Measurements from ENCODE around the gene TMOD1.

DNA sequence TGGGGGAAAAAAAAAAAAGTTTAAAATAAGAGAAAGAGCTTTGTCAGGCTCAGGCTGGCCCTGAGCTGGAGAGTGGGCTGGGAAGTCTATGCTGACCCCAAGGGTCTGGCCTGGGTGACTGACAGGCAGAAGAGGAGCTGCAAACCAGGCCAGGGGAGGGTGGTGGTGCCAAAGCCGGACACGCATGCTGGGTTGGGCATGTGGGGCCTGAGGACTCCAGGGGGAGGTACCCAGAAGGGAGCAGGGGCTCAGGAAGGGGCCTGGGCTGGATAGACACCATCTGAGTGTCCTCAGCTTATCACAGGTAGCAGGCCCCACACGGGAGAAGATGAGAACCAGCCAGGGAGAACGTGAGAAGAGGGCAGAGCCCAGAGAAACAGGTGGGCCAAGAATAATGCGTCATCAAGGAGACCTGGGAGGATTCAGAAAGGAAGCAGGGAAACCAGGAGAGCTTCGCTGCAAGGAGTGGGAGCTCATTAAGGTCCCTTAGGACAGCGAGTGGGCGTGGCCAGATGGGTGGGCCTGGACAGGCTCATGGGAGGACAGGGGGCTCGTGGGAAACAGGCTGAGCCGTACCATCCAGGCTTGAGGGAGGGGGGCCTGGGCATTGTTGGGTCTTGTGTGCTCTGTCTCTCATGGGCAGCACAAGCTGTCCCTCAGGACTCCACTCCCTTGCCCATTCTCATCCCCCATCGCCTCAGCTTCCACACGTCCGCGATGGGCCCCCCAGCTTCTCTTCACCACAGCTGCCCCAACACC, 16.0 kb downstream of the TMOD1 start:
- TF ChIP-seq, protein P1, sequence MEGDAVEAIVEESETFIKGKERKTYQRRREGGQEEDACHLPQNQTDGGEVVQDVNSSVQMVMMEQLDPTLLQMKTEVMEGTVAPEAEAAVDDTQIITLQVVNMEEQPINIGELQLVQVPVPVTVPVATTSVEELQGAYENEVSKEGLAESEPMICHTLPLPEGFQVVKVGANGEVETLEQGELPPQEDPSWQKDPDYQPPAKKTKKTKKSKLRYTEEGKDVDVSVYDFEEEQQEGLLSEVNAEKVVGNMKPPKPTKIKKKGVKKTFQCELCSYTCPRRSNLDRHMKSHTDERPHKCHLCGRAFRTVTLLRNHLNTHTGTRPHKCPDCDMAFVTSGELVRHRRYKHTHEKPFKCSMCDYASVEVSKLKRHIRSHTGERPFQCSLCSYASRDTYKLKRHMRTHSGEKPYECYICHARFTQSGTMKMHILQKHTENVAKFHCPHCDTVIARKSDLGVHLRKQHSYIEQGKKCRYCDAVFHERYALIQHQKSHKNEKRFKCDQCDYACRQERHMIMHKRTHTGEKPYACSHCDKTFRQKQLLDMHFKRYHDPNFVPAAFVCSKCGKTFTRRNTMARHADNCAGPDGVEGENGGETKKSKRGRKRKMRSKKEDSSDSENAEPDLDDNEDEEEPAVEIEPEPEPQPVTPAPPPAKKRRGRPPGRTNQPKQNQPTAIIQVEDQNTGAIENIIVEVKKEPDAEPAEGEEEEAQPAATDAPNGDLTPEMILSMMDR (IDR thresholded peaks at IDR 0.05): no peak
- TF ChIP-seq POLR2AphosphoS5 (IDR thresholded peaks at IDR 0.05) (no peak), EP300 (IDR thresholded peaks at IDR 0.05) (no peak)
